Measurements from ENCODE around the gene MTHFD1L.
A peak's percentile ranks its signal among the peaks of the same experiment; 100 is the strongest.

The MTHFD1L gene

GRCh38 chr6:150993253-150993652 is 127.8 kb downstream of the MTHFD1L start:
- no peak for DNase-seq

- no peak for DNase-seq
These were observed 128.5 kb downstream of the MTHFD1L start for GRCh38 chr6:150994026-150994425.

GRCh38 chr6:150996968-150997367 is 131.5 kb downstream of the MTHFD1L start:
- DNase-seq = no peak

GRCh38 chr6:150999107-150999506 is 133.6 kb downstream of the MTHFD1L start:
- DNase-seq = no peak

GRCh38 chr6:150999576-150999975 is 134.1 kb downstream of the MTHFD1L start:
- DNase-seq = no peak

- DNase-seq = peak in 2 of 3 experiments; percentile 42 to 51
These were observed 136.0 kb downstream of the MTHFD1L start for GRCh38 chr6:151001387-151002056.

- DNase-seq = no peak
These were observed 136.6 kb downstream of the MTHFD1L start for GRCh38 chr6:151002057-151002450.

GRCh38 chr6:151002491-151002935 is 137.0 kb downstream of the MTHFD1L start:
- DNase-seq = no peak

GRCh38 chr6:151004383-151005024 is 139.0 kb downstream of the MTHFD1L start:
- peak in 2 of 3 experiments; percentile 70 to 94 for DNase-seq

- DNase-seq = no peak
These were observed 139.7 kb downstream of the MTHFD1L start for GRCh38 chr6:151005164-151005563.

- peak in 2 of 3 experiments; percentile 5 to 18 for DNase-seq
These were observed 140.6 kb downstream of the MTHFD1L start for GRCh38 chr6:151005896-151006632.

- DNase-seq = no peak
These were observed 141.6 kb downstream of the MTHFD1L start for GRCh38 chr6:151007076-151007475.

GRCh38 chr6:151007922-151008321 is 142.4 kb downstream of the MTHFD1L start:
- no peak for DNase-seq

- DNase-seq = no peak
These were observed 142.9 kb downstream of the MTHFD1L start for GRCh38 chr6:151008425-151008824.

- DNase-seq = no peak
These were observed 144.1 kb downstream of the MTHFD1L start for GRCh38 chr6:151009576-151009975.

- DNase-seq = no peak
These were observed 144.6 kb downstream of the MTHFD1L start for GRCh38 chr6:151010071-151010470.

- no peak for DNase-seq
These were observed 147.1 kb downstream of the MTHFD1L start for GRCh38 chr6:151012321-151013294.

- peak; percentile 67 to 92 (median 81) for DNase-seq
These were observed 149.1 kb downstream of the MTHFD1L start for GRCh38 chr6:151014404-151015100.

- DNase-seq = no peak
These were observed 149.7 kb downstream of the MTHFD1L start for GRCh38 chr6:151015101-151015700.

GRCh38 chr6:151016107-151016506 is 150.6 kb downstream of the MTHFD1L start:
- no peak for DNase-seq

- DNase-seq = no peak
These were observed 152.5 kb downstream of the MTHFD1L start for GRCh38 chr6:151018046-151018445.
